GM10266 (cell line): ENCODE data around the gene STK32A.
"Not testable (repeated sequence)": the region's sequence is repeated elsewhere in the genome, so short reads cannot be mapped to it uniquely, and the experiment has no call there.

ENCODE experiments used
- DNase-seq: peaks from one replicate; pipeline ENCODE4 v3.0.0; 2012; ENCODE audit errors: extremely low spot score
- TF ChIP-seq, protein P1 (sequence below): IDR thresholded peaks from 2 replicates; pipeline ENCODE4 v1.5.1; 2012; ENCODE audit warnings: mild to moderate bottlenecking, low read depth; ENCODE audit not compliant: control insufficient read depth, insufficient read depth; ENCODE audit errors: missing control alignments

Gene STK32A

DNA sequence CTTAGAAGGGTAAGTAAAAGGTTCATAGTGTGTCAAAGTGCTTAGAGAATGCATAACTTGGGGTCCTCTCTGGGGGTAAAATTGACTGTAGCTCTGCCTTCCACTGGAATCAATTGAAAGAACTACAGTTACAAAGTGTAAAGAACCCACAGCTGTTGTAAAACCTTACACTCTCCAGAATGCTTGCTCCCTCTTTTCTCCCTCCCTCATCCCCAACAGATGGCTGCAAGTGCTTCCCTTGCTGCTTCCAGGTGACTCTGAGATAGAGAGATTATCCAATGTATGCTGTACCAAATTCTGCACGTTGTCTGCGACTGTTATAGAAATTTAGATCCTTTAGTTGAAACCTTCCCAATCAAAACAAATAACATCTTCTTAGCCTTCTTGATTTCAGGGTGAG lies 126.0 kb downstream of the STK32A start:
- TF ChIP-seq, protein P1, sequence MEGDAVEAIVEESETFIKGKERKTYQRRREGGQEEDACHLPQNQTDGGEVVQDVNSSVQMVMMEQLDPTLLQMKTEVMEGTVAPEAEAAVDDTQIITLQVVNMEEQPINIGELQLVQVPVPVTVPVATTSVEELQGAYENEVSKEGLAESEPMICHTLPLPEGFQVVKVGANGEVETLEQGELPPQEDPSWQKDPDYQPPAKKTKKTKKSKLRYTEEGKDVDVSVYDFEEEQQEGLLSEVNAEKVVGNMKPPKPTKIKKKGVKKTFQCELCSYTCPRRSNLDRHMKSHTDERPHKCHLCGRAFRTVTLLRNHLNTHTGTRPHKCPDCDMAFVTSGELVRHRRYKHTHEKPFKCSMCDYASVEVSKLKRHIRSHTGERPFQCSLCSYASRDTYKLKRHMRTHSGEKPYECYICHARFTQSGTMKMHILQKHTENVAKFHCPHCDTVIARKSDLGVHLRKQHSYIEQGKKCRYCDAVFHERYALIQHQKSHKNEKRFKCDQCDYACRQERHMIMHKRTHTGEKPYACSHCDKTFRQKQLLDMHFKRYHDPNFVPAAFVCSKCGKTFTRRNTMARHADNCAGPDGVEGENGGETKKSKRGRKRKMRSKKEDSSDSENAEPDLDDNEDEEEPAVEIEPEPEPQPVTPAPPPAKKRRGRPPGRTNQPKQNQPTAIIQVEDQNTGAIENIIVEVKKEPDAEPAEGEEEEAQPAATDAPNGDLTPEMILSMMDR, result no peak
- no peak for DNase-seq

DNA sequence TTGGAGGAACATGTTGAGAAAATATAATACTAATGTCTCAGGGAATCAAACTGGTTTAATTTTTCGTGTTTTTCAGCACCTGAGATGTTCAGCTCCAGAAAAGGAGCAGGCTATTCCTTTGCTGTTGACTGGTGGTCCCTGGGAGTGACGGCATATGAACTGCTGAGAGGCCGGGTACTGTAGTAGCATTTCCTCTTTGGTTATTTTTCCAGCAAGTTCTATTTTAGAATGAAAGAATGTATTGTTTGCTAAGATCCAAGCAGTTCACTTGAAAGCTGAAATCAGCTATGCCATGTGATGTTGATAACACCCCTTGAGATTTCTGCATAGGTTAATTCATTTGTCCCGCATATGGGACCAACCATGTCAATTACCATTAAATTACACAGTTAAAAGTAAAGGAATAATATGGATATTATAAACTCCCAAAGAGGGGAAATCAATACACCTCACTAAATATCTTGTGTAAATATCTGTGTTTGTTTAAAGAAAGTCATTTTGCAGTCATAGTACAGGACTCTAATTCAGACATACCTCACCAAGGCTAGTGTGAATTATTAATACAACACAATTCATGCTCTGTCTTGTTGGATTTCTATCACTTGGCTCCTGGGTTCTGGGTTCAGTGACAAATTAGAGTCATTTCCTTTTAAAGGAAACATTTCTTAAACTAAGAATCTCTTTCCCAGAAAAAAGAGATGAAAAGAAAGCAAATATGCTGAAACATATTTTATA lies 126.8 kb downstream of the STK32A start:
- DNase-seq, result no peak
- TF ChIP-seq, protein P1, result no peak

DNA sequence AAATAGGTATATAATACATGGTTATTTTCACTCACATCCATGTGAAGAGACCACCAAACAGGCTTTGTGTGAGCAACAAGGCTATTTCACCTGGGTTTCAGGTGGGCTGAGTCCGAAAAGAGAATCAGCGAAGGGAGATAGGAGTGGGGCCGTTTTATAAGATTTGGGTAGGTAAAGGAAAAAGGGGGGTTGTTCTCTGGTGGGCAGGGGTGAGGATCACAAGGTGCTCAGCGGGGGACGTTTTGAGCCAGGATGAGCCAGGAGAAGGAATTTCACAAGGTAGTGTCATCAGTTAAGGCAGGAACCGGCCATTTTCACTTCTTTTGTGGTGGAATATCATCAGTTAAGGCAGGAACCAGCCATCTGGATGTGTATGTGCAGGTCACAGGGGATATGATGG lies 132.6 kb downstream of the STK32A start:
- DNase-seq, result not testable (repeated sequence)

DNA sequence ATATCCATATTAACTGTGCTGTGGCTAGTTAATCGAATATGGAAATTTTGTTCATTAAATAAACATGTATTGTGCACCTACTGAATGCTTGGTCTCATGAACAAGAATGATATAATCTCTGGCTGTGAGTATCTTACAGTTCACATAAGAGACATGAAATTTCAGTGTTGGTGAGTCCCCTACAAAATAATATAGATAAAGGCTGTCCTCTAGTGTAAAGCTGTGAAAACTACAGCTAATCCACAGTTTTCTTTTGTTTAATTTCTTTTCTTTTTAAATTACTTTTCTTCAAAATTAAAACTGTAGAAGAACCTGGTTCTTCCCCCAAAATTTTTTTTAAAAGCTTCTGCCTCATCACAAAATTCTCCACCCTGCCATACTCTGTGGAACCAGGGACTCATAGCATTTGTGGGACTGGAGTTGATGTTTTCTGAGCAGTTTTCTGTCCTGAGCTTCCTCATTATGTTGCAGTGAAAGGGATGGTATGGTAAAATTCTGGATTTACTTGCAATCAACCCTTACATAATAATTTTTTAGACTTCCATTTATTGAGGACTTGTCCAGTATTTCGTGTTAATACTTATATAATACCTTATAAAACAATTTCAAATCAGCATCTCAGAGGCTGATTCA lies 135.0 kb downstream of the STK32A start:
- no peak for DNase-seq

DNA sequence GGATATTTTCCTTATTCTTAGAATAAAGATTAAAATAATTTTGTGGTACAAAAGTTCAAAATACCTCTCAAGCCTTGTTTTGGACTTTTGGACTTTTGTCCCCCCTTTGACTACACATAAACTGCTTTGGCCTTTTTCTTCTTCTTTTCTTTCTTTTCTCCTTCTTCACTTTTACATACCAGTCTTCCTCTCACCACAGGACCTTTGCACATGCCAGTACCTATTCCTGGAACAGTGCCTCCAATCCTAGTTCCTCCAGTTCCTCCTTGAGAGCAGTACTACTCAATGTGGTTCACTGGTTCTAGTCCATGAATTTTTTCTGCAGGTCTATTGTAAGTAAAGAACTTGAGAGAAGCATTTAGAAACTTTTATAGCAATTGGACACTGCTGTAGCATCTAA lies 136.5 kb downstream of the STK32A start:
- TF ChIP-seq, protein P1, result no peak
- DNase-seq, result no peak

More for the DNA sequence above, 135.0 kb downstream of the STK32A start:
- TF ChIP-seq, protein P1, result no peak

DNA sequence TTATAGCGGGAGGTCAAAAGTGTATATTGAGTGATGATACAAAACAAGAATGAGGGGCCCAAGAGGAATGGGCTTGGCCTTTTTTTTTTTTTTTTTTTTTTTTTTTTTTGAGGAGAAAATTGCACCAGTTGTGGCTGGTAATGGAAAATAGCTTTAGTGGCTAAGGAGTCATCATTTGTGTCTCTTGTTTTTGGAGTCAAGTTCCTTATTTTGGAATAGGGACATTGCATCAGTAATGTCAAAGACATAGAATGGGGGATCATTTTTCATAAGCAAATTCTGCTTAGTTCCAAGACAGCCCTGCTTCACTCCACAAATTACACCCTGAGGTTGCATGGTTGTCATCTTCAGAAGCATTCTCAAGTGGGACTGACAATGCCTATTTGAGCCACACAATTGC lies 137.4 kb downstream of the STK32A start:
- no peak for DNase-seq
- TF ChIP-seq, protein P1, result no peak

DNA sequence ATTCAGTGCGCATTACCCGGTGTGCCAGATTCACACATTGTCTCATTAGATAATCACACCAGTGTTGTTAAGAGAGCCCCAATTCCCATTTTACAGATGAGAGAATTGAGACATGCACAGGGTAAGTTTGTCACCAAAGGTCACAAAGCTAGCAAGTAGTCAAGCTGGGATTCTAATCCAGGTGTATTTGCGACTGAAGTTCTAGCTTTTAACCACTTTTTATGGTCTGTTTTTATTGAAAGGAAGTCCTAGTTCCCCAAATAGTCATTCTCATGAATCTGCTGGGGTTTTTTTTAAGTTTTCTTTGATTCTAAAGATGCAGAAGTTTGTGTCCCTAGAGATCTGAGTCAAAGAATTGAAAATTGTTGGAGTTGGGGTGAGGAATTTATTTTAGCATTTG lies 138.5 kb downstream of the STK32A start:
- DNase-seq, result no peak
- TF ChIP-seq, protein P1, result no peak
